GM06990 (cell line): ENCODE data around the gene CHML.

ENCODE experiments used
- DNase-seq: peaks from one replicate; pipeline ENCODE4 v3.0.0-alpha.2; 2011; ENCODE audit not compliant: insufficient read length; ENCODE audit errors: extremely low read depth
- H3K27me3 ChIP-seq: replicated peaks from 2 replicates; pipeline ENCODE4 v1.6.0; 2011; ENCODE audit warnings: low read length; ENCODE audit not compliant: control insufficient read depth, insufficient read depth
- H3K36me3 ChIP-seq: 2 replicates; pipeline ENCODE4 v1.5.1; 2011; ENCODE audit warnings: low read length; ENCODE audit not compliant: control insufficient read depth, insufficient read depth
- H3K4me3 ChIP-seq: replicated peaks from 2 replicates; pipeline ENCODE4 v1.5.1; 2011; ENCODE audit warnings: low read depth, mild to moderate bottlenecking, control low read depth, low read length
- TF ChIP-seq, protein P1 (sequence below): IDR thresholded peaks from 2 replicates; pipeline ENCODE4 v1.5.1; 2011; ENCODE audit warnings: low read length, control low read depth, mild to moderate bottlenecking, inconsistent platforms; ENCODE audit not compliant: insufficient read depth, poor library complexity, severe bottlenecking

CHML gene

DNA sequence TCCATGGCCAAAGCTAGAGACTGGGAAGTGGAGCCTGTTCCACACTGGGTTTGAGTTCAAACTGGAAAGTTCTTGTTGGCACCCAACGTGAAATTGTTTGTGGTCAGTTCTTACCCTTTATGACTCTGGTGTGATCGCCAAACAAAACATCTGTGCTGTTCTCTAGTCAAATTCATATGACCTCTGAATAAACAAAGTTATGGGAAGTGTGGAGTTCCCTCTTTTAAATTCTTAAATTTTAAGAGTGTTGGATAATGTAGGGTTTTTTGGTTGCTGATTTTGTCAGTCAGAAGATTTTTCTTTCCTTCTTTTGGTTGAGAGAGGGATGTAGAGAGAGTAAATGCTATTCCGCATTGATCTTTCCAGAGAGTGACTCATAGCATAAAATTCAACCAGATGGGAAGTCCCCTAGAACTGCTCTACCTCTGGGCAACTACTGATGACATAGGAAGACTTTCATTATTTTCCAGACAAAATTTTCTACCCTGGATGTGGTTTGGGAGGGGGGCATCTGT is 36.4 kb downstream of the CHML start:
- Histone ChIP-seq H3K36me3 (no peaks in the 10 kb centered on the region), H3K27me3 (no peaks in the 10 kb centered on the region), H3K4me3 (no peak overlapping the region)
- TF ChIP-seq, protein P1, sequence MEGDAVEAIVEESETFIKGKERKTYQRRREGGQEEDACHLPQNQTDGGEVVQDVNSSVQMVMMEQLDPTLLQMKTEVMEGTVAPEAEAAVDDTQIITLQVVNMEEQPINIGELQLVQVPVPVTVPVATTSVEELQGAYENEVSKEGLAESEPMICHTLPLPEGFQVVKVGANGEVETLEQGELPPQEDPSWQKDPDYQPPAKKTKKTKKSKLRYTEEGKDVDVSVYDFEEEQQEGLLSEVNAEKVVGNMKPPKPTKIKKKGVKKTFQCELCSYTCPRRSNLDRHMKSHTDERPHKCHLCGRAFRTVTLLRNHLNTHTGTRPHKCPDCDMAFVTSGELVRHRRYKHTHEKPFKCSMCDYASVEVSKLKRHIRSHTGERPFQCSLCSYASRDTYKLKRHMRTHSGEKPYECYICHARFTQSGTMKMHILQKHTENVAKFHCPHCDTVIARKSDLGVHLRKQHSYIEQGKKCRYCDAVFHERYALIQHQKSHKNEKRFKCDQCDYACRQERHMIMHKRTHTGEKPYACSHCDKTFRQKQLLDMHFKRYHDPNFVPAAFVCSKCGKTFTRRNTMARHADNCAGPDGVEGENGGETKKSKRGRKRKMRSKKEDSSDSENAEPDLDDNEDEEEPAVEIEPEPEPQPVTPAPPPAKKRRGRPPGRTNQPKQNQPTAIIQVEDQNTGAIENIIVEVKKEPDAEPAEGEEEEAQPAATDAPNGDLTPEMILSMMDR = no peak
- DNase-seq = no peak

DNA sequence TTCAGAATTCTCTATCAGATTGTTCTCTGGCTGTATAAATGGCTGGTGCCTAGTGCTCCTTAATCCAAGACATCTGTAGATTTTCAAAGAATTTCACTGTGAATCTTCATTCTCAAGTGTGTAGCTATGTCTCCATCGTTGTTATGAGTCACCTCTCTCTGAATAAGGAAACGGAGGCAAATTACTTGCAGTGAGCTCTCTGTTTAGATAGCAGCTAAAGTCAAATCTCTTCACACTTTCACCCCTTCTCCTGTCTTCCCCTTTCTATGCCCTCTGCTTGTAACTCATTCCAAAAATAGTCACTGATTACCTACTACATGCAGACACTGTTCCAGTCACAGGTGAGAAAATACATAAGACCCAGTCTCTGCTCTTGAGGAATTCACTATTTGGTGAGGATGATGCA is 39.7 kb downstream of the CHML start:
- peak; percentile 56 for DNase-seq
- Histone ChIP-seq H3K36me3 (no peaks in the 10 kb centered on the region), H3K4me3 (no peak overlapping the region; the same call in 1 of the 2 replicates), H3K27me3 (no peaks in the 10 kb centered on the region)
- TF ChIP-seq, protein P1 = no peak

- DNase-seq = no peak
- TF ChIP-seq, protein P1 = no peak
- Histone ChIP-seq H3K4me3 (no peak overlapping the region), H3K36me3 (no peaks in the 10 kb centered on the region; the same call in 1 of the 2 replicates), H3K27me3 (no peaks in the 10 kb centered on the region)
These were observed 41.9 kb downstream of the CHML start for GRCh38 chr1:241598249-241598648.

- DNase-seq = peak; percentile 13
- Histone ChIP-seq H3K4me3 (no peak overlapping the region), H3K36me3 (no peaks in the 10 kb centered on the region; the same call in 1 of the 2 replicates), H3K27me3 (no peaks in the 10 kb centered on the region)
- TF ChIP-seq, protein P1 = no peak
These were observed 43.5 kb downstream of the CHML start for GRCh38 chr1:241596633-241597032.

- Histone ChIP-seq H3K36me3 (no peaks in the 10 kb centered on the region; the same call in 1 of the 2 replicates), H3K27me3 (no peaks in the 10 kb centered on the region), H3K4me3 (no peak overlapping the region)
- no peak for DNase-seq
- TF ChIP-seq, protein P1 = no peak
These were observed 47.0 kb downstream of the CHML start for GRCh38 chr1:241593186-241593585.

DNA sequence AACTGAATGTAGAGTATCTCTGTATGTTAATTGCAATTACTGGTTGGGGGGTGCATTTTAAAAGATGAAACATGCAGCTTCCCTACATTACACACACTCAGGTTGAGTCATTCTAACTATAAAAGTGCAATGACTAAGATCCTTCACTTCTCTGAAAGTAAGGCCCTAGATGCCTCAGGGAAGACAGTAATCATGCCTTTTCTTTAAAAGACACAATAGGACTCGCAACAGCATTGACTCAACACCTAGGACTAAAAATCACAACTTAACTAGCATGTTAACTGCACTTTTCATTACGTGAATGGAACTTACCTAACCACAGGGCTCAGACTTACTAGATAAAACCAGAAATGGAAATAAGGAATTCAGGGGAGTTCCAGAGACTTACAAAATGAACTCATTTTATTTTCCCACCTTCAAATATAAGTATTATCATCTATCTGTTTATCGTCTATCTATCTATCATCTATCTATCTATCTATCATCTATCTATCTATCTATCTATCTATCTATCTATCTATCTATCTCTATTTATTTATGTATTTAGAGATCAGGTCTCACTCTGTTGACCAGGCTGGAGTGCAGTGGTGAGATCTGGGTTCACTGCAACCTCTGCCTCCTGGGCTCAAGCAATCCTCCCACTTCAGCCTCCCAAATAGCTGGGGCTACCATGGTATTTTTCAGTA is 47.8 kb downstream of the CHML start:
- Histone ChIP-seq H3K27me3 (no peaks in the 10 kb centered on the region), H3K4me3 (no peak overlapping the region), H3K36me3 (no peaks in the 10 kb centered on the region; the same call in 1 of the 2 replicates)
- DNase-seq = peak; percentile 27
- TF ChIP-seq, protein P1 = no peak
